ENCODE data around the gene TSPAN32. TPM values are rescaled to one million over a fixed set of nuclear protein-coding genes. Genes with fewer than 3 reads are reported as not detected.

The TSPAN32 gene
- polyA plus RNA-seq, 2 of the 4 experiments (the other 2 are of a cell fraction), result not detected

DNA sequence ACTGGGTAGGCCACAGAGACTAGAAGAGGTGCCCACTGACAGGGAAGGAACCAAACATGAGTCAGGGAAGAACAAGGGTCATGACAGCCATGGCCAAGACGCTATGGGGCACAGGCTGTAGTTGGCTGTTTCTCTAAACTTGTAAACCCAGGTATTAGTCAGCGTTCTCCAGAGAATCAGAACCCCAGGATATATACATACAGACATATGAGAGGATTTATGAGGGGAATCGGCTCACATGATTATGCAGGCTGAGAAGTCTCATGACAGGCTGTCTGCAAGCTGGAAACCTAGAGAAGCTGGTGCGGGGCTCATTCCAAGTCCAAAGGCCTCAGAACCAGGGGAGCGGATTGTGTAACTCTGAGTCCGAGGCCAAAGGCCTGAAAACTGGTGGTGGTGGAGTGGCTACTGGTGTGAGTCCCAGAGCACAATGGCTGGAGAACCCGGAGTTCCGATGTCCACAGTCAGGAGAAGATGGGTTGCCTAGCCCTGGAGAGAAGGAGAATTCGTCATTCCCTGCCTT, 45.6 kb downstream of the TSPAN32 start:
- FAIRE-seq (no peak), DNase-seq (ENCODE audit: low read depth in 1 of 2, low spot score in 1 of 2) (no peak), ATAC-seq (no peak)
- Histone ChIP-seq H3K9me3 (peaks cover 3% of the 10 kb centered on the region; the same call in 1 of the 3 replicates), H3K4me1 (no peaks in the 10 kb centered on the region), H3K4me2 (no peak overlapping the region), H3K4me3 (no peak overlapping the region), H3K27ac (no peak overlapping the region)
- POLR2A ChIA-PET, result no interaction called here
- CTCF ChIA-PET, result interaction anchor here (2.3 kb wide), 1 partner anchor 73 kb away, joined by 10 read pairs; no protein-coding TSS in a partner anchor
- 41% methylated on average over 9 of the region's 9 CpGs for whole genome bisulfite sequencing (ENCODE audit: missing lambda C conversion rate)
- TF ChIP-seq NPAS2 (CRISPR knock-in tag; IDR thresholded peaks at IDR 0.05; ENCODE audit: borderline replicate concordance), result no peak
- TF ChIP-seq, protein P1, sequence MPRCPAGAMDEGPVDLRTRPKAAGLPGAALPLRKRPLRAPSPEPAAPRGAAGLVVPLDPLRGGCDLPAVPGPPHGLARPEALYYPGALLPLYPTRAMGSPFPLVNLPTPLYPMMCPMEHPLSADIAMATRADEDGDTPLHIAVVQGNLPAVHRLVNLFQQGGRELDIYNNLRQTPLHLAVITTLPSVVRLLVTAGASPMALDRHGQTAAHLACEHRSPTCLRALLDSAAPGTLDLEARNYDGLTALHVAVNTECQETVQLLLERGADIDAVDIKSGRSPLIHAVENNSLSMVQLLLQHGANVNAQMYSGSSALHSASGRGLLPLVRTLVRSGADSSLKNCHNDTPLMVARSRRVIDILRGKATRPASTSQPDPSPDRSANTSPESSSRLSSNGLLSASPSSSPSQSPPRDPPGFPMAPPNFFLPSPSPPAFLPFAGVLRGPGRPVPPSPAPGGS (IDR thresholded peaks at IDR 0.05), result no peak
- TF ChIP-seq PHF8 (IDR thresholded peaks at IDR 0.05; ENCODE audit: borderline replicate concordance, low read depth), result no peak
- TF ChIP-seq HEYL (CRISPR knock-in tag; IDR thresholded peaks at IDR 0.05), result no peak
- TF ChIP-seq TP53 (CRISPR knock-in tag; IDR thresholded peaks at IDR 0.05), result no peak
- no peak for TF ChIP-seq EHMT2 (IDR thresholded peaks at IDR 0.05; ENCODE audit: low read depth)
- TF ChIP-seq, protein P2, sequence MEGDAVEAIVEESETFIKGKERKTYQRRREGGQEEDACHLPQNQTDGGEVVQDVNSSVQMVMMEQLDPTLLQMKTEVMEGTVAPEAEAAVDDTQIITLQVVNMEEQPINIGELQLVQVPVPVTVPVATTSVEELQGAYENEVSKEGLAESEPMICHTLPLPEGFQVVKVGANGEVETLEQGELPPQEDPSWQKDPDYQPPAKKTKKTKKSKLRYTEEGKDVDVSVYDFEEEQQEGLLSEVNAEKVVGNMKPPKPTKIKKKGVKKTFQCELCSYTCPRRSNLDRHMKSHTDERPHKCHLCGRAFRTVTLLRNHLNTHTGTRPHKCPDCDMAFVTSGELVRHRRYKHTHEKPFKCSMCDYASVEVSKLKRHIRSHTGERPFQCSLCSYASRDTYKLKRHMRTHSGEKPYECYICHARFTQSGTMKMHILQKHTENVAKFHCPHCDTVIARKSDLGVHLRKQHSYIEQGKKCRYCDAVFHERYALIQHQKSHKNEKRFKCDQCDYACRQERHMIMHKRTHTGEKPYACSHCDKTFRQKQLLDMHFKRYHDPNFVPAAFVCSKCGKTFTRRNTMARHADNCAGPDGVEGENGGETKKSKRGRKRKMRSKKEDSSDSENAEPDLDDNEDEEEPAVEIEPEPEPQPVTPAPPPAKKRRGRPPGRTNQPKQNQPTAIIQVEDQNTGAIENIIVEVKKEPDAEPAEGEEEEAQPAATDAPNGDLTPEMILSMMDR (IDR thresholded peaks at IDR 0.05), result no peak
- TF ChIP-seq ZC3H11A (IDR thresholded peaks at IDR 0.05), result no peak
- no peak for TF ChIP-seq BHLHE40 (IDR thresholded peaks at IDR 0.05; ENCODE audit: low read depth, low read length)
- no peak for TF ChIP-seq NFE2L2 (conservative IDR thresholded peaks at IDR 0.05; ENCODE audit: low read length)
- no peak for TF ChIP-seq MAZ (IDR thresholded peaks at IDR 0.05; ENCODE audit: borderline replicate concordance, low read depth, low read length)
- TF ChIP-seq, protein P3, sequence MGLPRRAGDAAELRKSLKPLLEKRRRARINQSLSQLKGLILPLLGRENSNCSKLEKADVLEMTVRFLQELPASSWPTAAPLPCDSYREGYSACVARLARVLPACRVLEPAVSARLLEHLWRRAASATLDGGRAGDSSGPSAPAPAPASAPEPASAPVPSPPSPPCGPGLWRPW (IDR thresholded peaks at IDR 0.05), result no peak
- TF ChIP-seq KDM5A (IDR thresholded peaks at IDR 0.05), result no peak
- no peak for TF ChIP-seq MAFK (IDR thresholded peaks at IDR 0.05; ENCODE audit: partially characterized antibody)
- TF ChIP-seq, protein P4, sequence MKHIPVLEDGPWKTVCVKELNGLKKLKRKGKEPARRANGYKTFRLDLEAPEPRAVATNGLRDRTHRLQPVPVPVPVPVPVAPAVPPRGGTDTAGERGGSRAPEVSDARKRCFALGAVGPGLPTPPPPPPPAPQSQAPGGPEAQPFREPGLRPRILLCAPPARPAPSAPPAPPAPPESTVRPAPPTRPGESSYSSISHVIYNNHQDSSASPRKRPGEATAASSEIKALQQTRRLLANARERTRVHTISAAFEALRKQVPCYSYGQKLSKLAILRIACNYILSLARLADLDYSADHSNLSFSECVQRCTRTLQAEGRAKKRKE (CRISPR knock-in tag; IDR thresholded peaks at IDR 0.05; ENCODE audit: low read depth), result no peak
- no peak for TF ChIP-seq FOSL2 (IDR thresholded peaks at IDR 0.05)
- TF ChIP-seq FOSL2 (CRISPR knock-in tag; IDR thresholded peaks at IDR 0.05), result no peak
- TF ChIP-seq MYC (IDR thresholded peaks at IDR 0.05; ENCODE audit: borderline replicate concordance, low read length), result no peak
- TF ChIP-seq, protein P5, sequence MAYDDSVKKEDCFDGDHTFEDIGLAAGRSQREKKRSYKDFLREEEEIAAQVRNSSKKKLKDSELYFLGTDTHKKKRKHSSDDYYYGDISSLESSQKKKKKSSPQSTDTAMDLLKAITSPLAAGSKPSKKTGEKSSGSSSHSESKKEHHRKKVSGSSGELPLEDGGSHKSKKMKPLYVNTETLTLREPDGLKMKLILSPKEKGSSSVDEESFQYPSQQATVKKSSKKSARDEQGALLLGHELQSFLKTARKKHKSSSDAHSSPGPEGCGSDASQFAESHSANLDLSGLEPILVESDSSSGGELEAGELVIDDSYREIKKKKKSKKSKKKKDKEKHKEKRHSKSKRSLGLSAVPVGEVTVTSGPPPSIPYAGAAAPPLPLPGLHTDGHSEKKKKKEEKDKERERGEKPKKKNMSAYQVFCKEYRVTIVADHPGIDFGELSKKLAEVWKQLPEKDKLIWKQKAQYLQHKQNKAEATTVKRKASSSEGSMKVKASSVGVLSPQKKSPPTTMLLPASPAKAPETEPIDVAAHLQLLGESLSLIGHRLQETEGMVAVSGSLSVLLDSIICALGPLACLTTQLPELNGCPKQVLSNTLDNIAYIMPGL (CRISPR knock-in tag; IDR thresholded peaks at IDR 0.05; ENCODE audit: borderline replicate concordance), result no peak

DNA sequence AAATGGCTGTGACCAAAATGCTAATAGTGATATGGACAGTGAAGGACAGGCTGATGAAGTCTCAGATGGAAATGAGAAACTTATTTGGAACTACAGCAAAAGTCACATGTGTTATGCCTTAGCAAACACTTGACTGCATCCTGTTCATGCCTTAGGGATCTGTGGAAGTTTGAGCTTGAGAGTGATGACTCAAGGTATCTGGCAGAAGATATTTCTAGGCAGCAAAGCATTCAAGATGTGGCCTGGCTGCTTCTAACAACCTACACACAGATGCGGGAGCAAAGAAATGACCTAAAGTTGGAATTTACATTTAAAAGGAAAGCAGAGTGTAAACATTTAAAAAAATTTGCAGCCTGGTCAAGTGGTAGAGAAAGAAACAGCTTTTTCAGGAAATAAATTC, 47.2 kb downstream of the TSPAN32 start:
- Histone ChIP-seq H3K27ac (no peak overlapping the region), H3K4me2 (no peak overlapping the region), H3K9me3 (peaks cover 3% of the 10 kb centered on the region; the same call in 1 of the 3 replicates), H3K4me1 (no peaks in the 10 kb centered on the region), H3K4me3 (no peak overlapping the region)
- WGBS (ENCODE audit: missing lambda C conversion rate), result 91% methylated on average over 1 of the region's 1 CpG
- ChIA-PET POLR2A (no interaction called here), CTCF (interaction anchor here (2.3 kb wide), 1 partner anchor 71 kb away, joined by 10 read pairs; no protein-coding TSS in a partner anchor)
- DNase-seq (ENCODE audit: low read depth in 1 of 2, low spot score in 1 of 2), result no peak
- TF ChIP-seq HOXB5 (CRISPR knock-in tag; IDR thresholded peaks at IDR 0.05), result no peak
- TF ChIP-seq, protein P4 (CRISPR knock-in tag; IDR thresholded peaks at IDR 0.05; ENCODE audit: low read depth), result no peak
- no peak for TF ChIP-seq MAFK (IDR thresholded peaks at IDR 0.05; ENCODE audit: partially characterized antibody)
- no peak for FAIRE-seq
- no peak for ATAC-seq

Data from A549 (cell line).